IMR-90 (cell line): Measurements from ENCODE around the gene NXN.

Experiments
- BHLHE40 ChIP-seq: fragments of 150-350 bp; IDR thresholded peaks from 2 replicates; pipeline ENCODE4 v1.6.1; 2016; ENCODE audit warnings: mild to moderate bottlenecking, low read depth, low read length
- CTCF ChIP-seq: conservative IDR thresholded peaks from 2 replicates; pipeline ENCODE4 v1.5.1; 2012; ENCODE audit warnings: mild to moderate bottlenecking, low read depth, low read length, improper control_type of control experiment
- ELK1 ChIP-seq: fragments of 150-350 bp; IDR thresholded peaks from 2 replicates; pipeline ENCODE4 v1.6.1; 2016; ENCODE audit warnings: low read depth, mild to moderate bottlenecking, low read length, moderate library complexity, borderline replicate concordance
- MAZ ChIP-seq: IDR thresholded peaks from 2 replicates; pipeline ENCODE4 v1.6.1; 2012; ENCODE audit warnings: low read depth, mild to moderate bottlenecking, low read length, improper control_type of control experiment, moderate library complexity, borderline replicate concordance
- MXI1 ChIP-seq: IDR thresholded peaks from 2 replicates; pipeline ENCODE4 v1.6.1; 2012; ENCODE audit warnings: low read depth, mild to moderate bottlenecking, low read length, moderate library complexity, borderline replicate concordance
- NFE2L2 ChIP-seq: fragments of 150-350 bp; IDR thresholded peaks from 2 replicates; pipeline ENCODE4 v1.6.1; 2016; ENCODE audit warnings: low read depth, mild to moderate bottlenecking, low read length
- POLR2A ChIP-seq: IDR thresholded peaks from 2 replicates; pipeline ENCODE4 v1.6.1; 2012; ENCODE audit warnings: mild to moderate bottlenecking, low read depth, low read length
- RAD21 ChIP-seq: IDR thresholded peaks from 2 replicates; pipeline ENCODE4 v1.6.1; 2012; ENCODE audit warnings: low read length, improper control_type of control experiment
- SMC3 ChIP-seq: fragments of 150-350 bp; IDR thresholded peaks from 2 replicates; pipeline ENCODE4 v1.6.1; 2016; ENCODE audit warnings: low read depth, mild to moderate bottlenecking, antibody characterized with exemption, low read length, moderate library complexity

GRCh38 chr17:907725-908124 lies 71.9 kb downstream of the NXN start:
- no peak for TF ChIP-seq RAD21
- TF ChIP-seq CTCF = no peak
- no peak for TF ChIP-seq POLR2A
- no peak for TF ChIP-seq MXI1
- no peak for TF ChIP-seq MAZ
- TF ChIP-seq SMC3 = no peak
- TF ChIP-seq BHLHE40 = no peak
- no peak for TF ChIP-seq NFE2L2
- TF ChIP-seq ELK1 = no peak
